ENCODE measurements around the gene TEX53.

The TEX53 gene

GRCh38 chr9:114691046-114691955, 33.7 kb upstream of the TEX53 start:
- TF ChIP-seq SPI1 (IDR thresholded peaks at IDR 0.05; ENCODE audit: borderline replicate concordance, low read depth) = no peak
- no peak for TF ChIP-seq GABPA (IDR thresholded peaks at IDR 0.05; ENCODE audit: low read depth)
- TF ChIP-seq POLR2AphosphoS5 (IDR thresholded peaks at IDR 0.05; ENCODE audit: low read depth) = no peak
- no peak for TF ChIP-seq CTCF (IDR thresholded peaks at IDR 0.05; ENCODE audit: insufficient read depth, low read length)
- no peak for TF ChIP-seq REST (IDR thresholded peaks at IDR 0.05; ENCODE audit: insufficient replicate concordance, low read depth)
- Histone ChIP-seq H3K27ac (replicated peaks) (no peak overlapping the region), H3K27me3 (ENCODE audit: insufficient read depth, poor library complexity, severe bottlenecking) (peaks cover 5% of the 10 kb centered on the region), H3K4me3 (replicated peaks; ENCODE audit: insufficient read depth, low read length) (no peak overlapping the region)
- no peak for DNase-seq (ENCODE audit: low read depth in 1 of 2, low spot score in 1 of 2)

GRCh38 chr9:114690308-114690707, 32.7 kb upstream of the TEX53 start:
- Histone ChIP-seq H3K27ac (replicated peaks) (no peak overlapping the region), H3K4me3 (replicated peaks; ENCODE audit: insufficient read depth, low read length) (no peak overlapping the region), H3K27me3 (ENCODE audit: insufficient read depth, poor library complexity, severe bottlenecking) (peaks cover 5% of the 10 kb centered on the region)
- TF ChIP-seq POLR2AphosphoS5 (IDR thresholded peaks at IDR 0.05; ENCODE audit: low read depth) (no peak), REST (IDR thresholded peaks at IDR 0.05; ENCODE audit: insufficient replicate concordance, low read depth) (no peak), GABPA (IDR thresholded peaks at IDR 0.05; ENCODE audit: low read depth) (no peak), SPI1 (IDR thresholded peaks at IDR 0.05; ENCODE audit: borderline replicate concordance, low read depth) (no peak), CTCF (IDR thresholded peaks at IDR 0.05; ENCODE audit: insufficient read depth, low read length) (no peak)
- no peak for DNase-seq (ENCODE audit: low read depth in 1 of 2, low spot score in 1 of 2)

- H3K27ac ChIP-seq (replicated peaks) = no peak overlapping the region
- peaks cover 5% of the 10 kb centered on the region for H3K27me3 ChIP-seq (ENCODE audit: insufficient read depth, poor library complexity, severe bottlenecking)
- H3K4me3 ChIP-seq (replicated peaks; ENCODE audit: insufficient read depth, low read length) = no peak overlapping the region
- no peak for DNase-seq (ENCODE audit: low read depth in 1 of 2, low spot score in 1 of 2)
- no peak for TF ChIP-seq GABPA (IDR thresholded peaks at IDR 0.05; ENCODE audit: low read depth)
- no peak for TF ChIP-seq CTCF (IDR thresholded peaks at IDR 0.05; ENCODE audit: insufficient read depth, low read length)
- no peak for TF ChIP-seq POLR2AphosphoS5 (IDR thresholded peaks at IDR 0.05; ENCODE audit: low read depth)
- no peak for TF ChIP-seq SPI1 (IDR thresholded peaks at IDR 0.05; ENCODE audit: borderline replicate concordance, low read depth)
These were observed 32.2 kb upstream of the TEX53 start for GRCh38 chr9:114689813-114690212.

Data from HL-60 (cell line).